Sigmoid colon (tissue), 7 donors: ENCODE measurements around the gene IGFL3. TPM values are rescaled to one million over a fixed set of nuclear protein-coding genes. Genes with fewer than 3 reads are reported as not detected.
"Not testable (repeated sequence)": the region's sequence is repeated elsewhere in the genome, so short reads cannot be mapped to it uniquely, and the experiment has no call there.

ENCODE experiments used
- DNase-seq: peaks from one replicate; pipeline ENCODE4 v3.0.0-alpha.2; 2019
- H3K27ac ChIP-seq, 4 donors: fragments of 200-600 bp; sonication (generic); one replicate each; pipeline ENCODE4 v1.5.1; 2016 to 2019; ENCODE audit warnings: mild to moderate bottlenecking in 1 of 4
- H3K27me3 ChIP-seq, 3 donors: fragments of 200-600 bp; sonication (generic); one replicate each; pipeline ENCODE4 v1.5.1; 2019; ENCODE audit warnings: mild to moderate bottlenecking in 1 of 3
- H3K36me3 ChIP-seq, 4 donors: fragments of 200-600 bp; sonication (generic); one replicate each; pipeline ENCODE4 v1.5.1; 2016 to 2019
- H3K4me1 ChIP-seq, 4 donors: fragments of 200-600 bp; sonication (generic); one replicate each; pipeline ENCODE4 v1.5.1; 2017 to 2019
- H3K4me3 ChIP-seq, 4 donors: fragments of 200-600 bp; sonication (generic); one replicate each; pipeline ENCODE4 v1.5.1; 2017 to 2019; ENCODE audit warnings: mild to moderate bottlenecking in 2 of 4, moderate library complexity in 1 of 4
- H3K9me3 ChIP-seq, 4 donors: fragments of 200-600 bp in 3 of 4; sonication (generic) in 3 of 4; one replicate each; pipeline versions ENCODE4 v1.5.1 to v1.6.1; 2013 to 2019
- CTCF ChIP-seq, 4 experiments: fragments of 450-650 bp in 3 of 4; fragments of 200-600 bp in 1 of 4; IDR thresholded peaks; one replicate each; pipeline ENCODE4 v1.5.1; 2016 to 2019; ENCODE audit warnings: antibody characterized with exemption in 4 of 4, mild to moderate bottlenecking in 3 of 4, moderate library complexity in 2 of 4
- EP300 ChIP-seq, 4 donors: sonication (generic); formaldehyde crosslinking; IDR thresholded peaks; one replicate each; pipeline ENCODE4 v1.6.1; 2017; ENCODE audit warnings: antibody characterized with exemption in 4 of 4
- POLR2A ChIP-seq, 2 donors: fragments of 450-650 bp; IDR thresholded peaks; one replicate each; pipeline ENCODE4 v1.6.1; 2016; ENCODE audit warnings: antibody characterized with exemption in 2 of 2, mild to moderate bottlenecking in 2 of 2, moderate library complexity in 2 of 2
- POLR2AphosphoS5 ChIP-seq, 4 donors: sonication (generic); formaldehyde crosslinking; IDR thresholded peaks; one replicate each; pipeline ENCODE4 v1.6.1; 2017; ENCODE audit warnings: antibody characterized with exemption in 4 of 4
- WGBS, 2 donors: extraction: QIAGEN DNeasy Blood & Tissue Kit; methylation state at CpG; one replicate each; pipeline ENCODE4 v1.1.7; 2013; 5-methylcytosine and 5-hydroxymethylcytosine counted together
- intact Hi-C: fragments of 100-400 bp; cut with DNase I; formaldehyde crosslinking; loops from one replicate; pipeline ENCODE4 v1.15.1; 2023
- polyA plus RNA-seq, 3 donors: library from polyadenylated mRNA; stranded (reverse); fragments of 200-250 nt; gene quantifications; one replicate each; pipeline ENCODE4 v1.2.3, GENCODE V29; 2013
- total RNA-seq, 4 donors: library from RNA; depleted of rRNA; stranded (reverse); fragments of >200 nt; gene quantifications; one replicate each; pipeline ENCODE4 v1.1.0, GENCODE V29; 2016
- donor health status: healthy with polysubstance abuse.
- donor health status: Bipolar disorder and iron deficiency.
- donor health status: healthy.

The IGFL3 gene
- total and polyA plus RNA-seq, 7 donors, result not detected

GRCh38 chr19:46109876-46110275 lies 14.6 kb downstream of the IGFL3 start:
- no peak for DNase-seq
- Histone ChIP-seq H3K9me3 (no peaks in the 10 kb centered on the region), H3K27me3 (no peaks in the 10 kb centered on the region), H3K27ac (no peak overlapping the region), H3K36me3 (no peaks in the 10 kb centered on the region), H3K4me3 (no peak overlapping the region), H3K4me1 (peaks cover 0 to 21% (median 16%) of the 10 kb centered on the region in 4 donors)
- intact Hi-C loops, result no loop called here
- no peak for TF ChIP-seq EP300 (IDR thresholded peaks at IDR 0.05)
- 65 to 69% methylated on average over 6 of the region's 6 CpGs for WGBS, 2 donors

- Histone ChIP-seq H3K27me3 (no peaks in the 10 kb centered on the region), H3K9me3 (no peaks in the 10 kb centered on the region), H3K4me3 (no peak overlapping the region), H3K36me3 (no peaks in the 10 kb centered on the region), H3K27ac (no peak overlapping the region), H3K4me1 (no peaks in the 10 kb centered on the region)
- whole genome bisulfite sequencing, 2 donors, result 71 to 72% methylated on average over 6 of the region's 6 CpGs
- TF ChIP-seq EP300 (IDR thresholded peaks at IDR 0.05) (no peak), CTCF (IDR thresholded peaks at IDR 0.05) (no peak), POLR2AphosphoS5 (IDR thresholded peaks at IDR 0.05) (no peak), POLR2A (IDR thresholded peaks at IDR 0.05) (no peak)
- no peak for DNase-seq
- intact Hi-C loops, result no loop called here
These were observed 17.1 kb downstream of the IGFL3 start for GRCh38 chr19:46107371-46107770.

- 70 to 79% methylated on average over 7 of the region's 7 CpGs for WGBS, 2 donors
- not testable (repeated sequence) for DNase-seq, H3K27me3 ChIP-seq
These were observed 22.2 kb downstream of the IGFL3 start for GRCh38 chr19:46102333-46102732.

GRCh38 chr19:46101293-46101692 lies 23.2 kb downstream of the IGFL3 start:
- peaks cover 0 to 4% (median 1%) of the 10 kb centered on the region in 4 donors for H3K9me3 ChIP-seq
- no peak for DNase-seq
- no peak for TF ChIP-seq CTCF (IDR thresholded peaks at IDR 0.05)
- TF ChIP-seq POLR2AphosphoS5 (IDR thresholded peaks at IDR 0.05), result no peak
- TF ChIP-seq EP300 (IDR thresholded peaks at IDR 0.05), result no peak
- no peak for TF ChIP-seq POLR2A (IDR thresholded peaks at IDR 0.05)
- no peaks in the 10 kb centered on the region for H3K4me1 ChIP-seq
- peaks cover 0 to 6% (median 0%) of the 10 kb centered on the region in 3 donors for H3K27me3 ChIP-seq
- H3K27ac ChIP-seq, result no peak overlapping the region
- intact Hi-C loops, result no loop called here
- no peaks in the 10 kb centered on the region for H3K36me3 ChIP-seq
- H3K4me3 ChIP-seq, result no peak overlapping the region
- 64 to 69% methylated on average over 6 of the region's 6 CpGs for WGBS, 2 donors

More at GRCh38 chr19:46102333-46102732, 22.2 kb downstream of the IGFL3 start:
- intact Hi-C loops, H3K4me1 ChIP-seq, H3K27ac ChIP-seq, H3K4me3 ChIP-seq, H3K9me3 ChIP-seq, H3K36me3 ChIP-seq: not testable (repeated sequence)

- Histone ChIP-seq H3K27ac (no peak overlapping the region), H3K27me3 (peaks cover 0 to 6% (median 0%) of the 10 kb centered on the region in 3 donors), H3K4me1 (no peaks in the 10 kb centered on the region), H3K4me3 (no peak overlapping the region), H3K9me3 (peaks cover 0 to 4% (median 1%) of the 10 kb centered on the region in 4 donors), H3K36me3 (no peaks in the 10 kb centered on the region)
- DNase-seq, result no peak
- 52 to 78% methylated on average over 1 of the region's 1 CpG for WGBS, 2 donors
- intact Hi-C loops, result no loop called here
- no peak for TF ChIP-seq CTCF (IDR thresholded peaks at IDR 0.05)
- TF ChIP-seq POLR2AphosphoS5 (IDR thresholded peaks at IDR 0.05), result no peak
- no peak for TF ChIP-seq POLR2A (IDR thresholded peaks at IDR 0.05)
- no peak for TF ChIP-seq EP300 (IDR thresholded peaks at IDR 0.05)
These were observed 24.1 kb downstream of the IGFL3 start for GRCh38 chr19:46100344-46100743.

GRCh38 chr19:46090444-46090843 lies 34.0 kb downstream of the IGFL3 start:
- Histone ChIP-seq H3K27ac (no peak overlapping the region), H3K27me3 (no peaks in the 10 kb centered on the region), H3K4me3 (no peak overlapping the region), H3K36me3 (no peaks in the 10 kb centered on the region), H3K9me3 (peaks cover 0 to 12% (median 7%) of the 10 kb centered on the region in 4 donors), H3K4me1 (no peaks in the 10 kb centered on the region)
- no peak for DNase-seq
- intact Hi-C loops, result no loop called here
- no peak for TF ChIP-seq EP300 (IDR thresholded peaks at IDR 0.05)
- no peak for TF ChIP-seq POLR2AphosphoS5 (IDR thresholded peaks at IDR 0.05)
- no peak for TF ChIP-seq POLR2A (IDR thresholded peaks at IDR 0.05)
- no peak for TF ChIP-seq CTCF (IDR thresholded peaks at IDR 0.05)
- 93 to 94% methylated on average over 5 of the region's 5 CpGs for WGBS, 2 donors
